OCI-LY1 (cell line): ENCODE results near the gene INPP5B.

Source experiments
- H2AFZ ChIP-seq: fragments of 200-600 bp; sonication (generic), shearing (Covaris generic); 2 replicates; pipeline ENCODE4 v1.6.0; 2014; ENCODE audit warnings: antibody characterized with exemption, mild to moderate bottlenecking, low read length
- H3F3A ChIP-seq: fragments of 200-600 bp; sonication (generic), shearing (Covaris generic); 2 replicates; pipeline ENCODE4 v1.6.0; 2014; ENCODE audit warnings: mild to moderate bottlenecking, antibody characterized with exemption, low read length, moderate library complexity; ENCODE audit not compliant: insufficient read depth
- H3K27ac ChIP-seq: fragments of 200-600 bp; sonication (generic); 2 replicates; pipeline ENCODE4 v1.5.1; 2014; ENCODE audit warnings: low read length, mixed run types, mild to moderate bottlenecking, low read depth; ENCODE audit not compliant: poor library complexity, severe bottlenecking
- H3K27me3 ChIP-seq: fragments of 200-600 bp; sonication (generic); 2 replicates; pipeline ENCODE4 v1.6.0; 2014; ENCODE audit warnings: antibody characterized with exemption, mild to moderate bottlenecking, low read length, moderate library complexity; ENCODE audit not compliant: insufficient read depth
- H3K36me3 ChIP-seq: fragments of 200-600 bp; sonication (generic); 2 replicates; pipeline ENCODE4 v1.6.1; 2014; ENCODE audit warnings: mild to moderate bottlenecking, antibody characterized with exemption, low read length, moderate library complexity, mixed read lengths; ENCODE audit not compliant: insufficient read depth
- H3K4me1 ChIP-seq: fragments of 200-600 bp; sonication (generic); 2 replicates; pipeline ENCODE4 v1.5.1; 2014; ENCODE audit warnings: mild to moderate bottlenecking, low read length, moderate library complexity; ENCODE audit not compliant: insufficient read depth, severe bottlenecking
- H3K4me2 ChIP-seq: fragments of 200-600 bp; sonication (generic), shearing (Covaris generic); 2 replicates; pipeline ENCODE4 v1.6.1; 2014; ENCODE audit warnings: low read length
- H3K4me3 ChIP-seq: fragments of 200-600 bp; sonication (generic); 2 replicates; pipeline ENCODE4 v1.5.1; 2014; ENCODE audit warnings: low read length, low read depth, mild to moderate bottlenecking, mixed read lengths; ENCODE audit not compliant: poor library complexity, severe bottlenecking
- H3K79me2 ChIP-seq: fragments of 200-600 bp; shearing (Covaris generic); 2 replicates; pipeline ENCODE4 v1.6.1; 2016; ENCODE audit warnings: mixed run types, low read length, mixed read lengths; ENCODE audit not compliant: insufficient read depth
- H3K9ac ChIP-seq: fragments of 200-600 bp; sonication (generic), shearing (Covaris generic); 2 replicates; pipeline ENCODE4 v1.6.1; 2014; ENCODE audit warnings: mild to moderate bottlenecking, low read length, mixed read lengths
- H3K9me2 ChIP-seq: fragments of 200-600 bp; sonication (generic), shearing (Covaris generic); 2 replicates; pipeline ENCODE4 v1.6.1; 2014; ENCODE audit warnings: low read depth, mild to moderate bottlenecking, low read length, mixed read lengths
- H3K9me3 ChIP-seq: fragments of 200-600 bp; shearing (Covaris generic); 2 replicates; pipeline ENCODE4 v1.6.1; 2014; ENCODE audit warnings: low read length, mixed read lengths
- H4K20me1 ChIP-seq: fragments of 200-600 bp; sonication (generic), shearing (Covaris generic); 2 replicates; pipeline ENCODE4 v1.6.0; 2016; ENCODE audit warnings: mild to moderate bottlenecking, low read length; ENCODE audit not compliant: insufficient read depth
- EZH2 ChIP-seq: fragments of 200-600 bp; sonication (generic), shearing (Covaris generic); IDR thresholded peaks from 2 replicates; pipeline ENCODE4 v1.8.0; 2017; ENCODE audit warnings: borderline replicate concordance, mixed run types, mild to moderate bottlenecking, antibody characterized with exemption, low read length, moderate library complexity, mixed read lengths
- TF ChIP-seq, protein P1 (sequence below): fragments of 200-600 bp; sonication (generic), shearing (Covaris generic); IDR thresholded peaks from 2 replicates; pipeline ENCODE4 v1.5.1; 2017; ENCODE audit warnings: mild to moderate bottlenecking, antibody characterized with exemption, low read length, moderate library complexity, mixed read lengths

Gene INPP5B

DNA sequence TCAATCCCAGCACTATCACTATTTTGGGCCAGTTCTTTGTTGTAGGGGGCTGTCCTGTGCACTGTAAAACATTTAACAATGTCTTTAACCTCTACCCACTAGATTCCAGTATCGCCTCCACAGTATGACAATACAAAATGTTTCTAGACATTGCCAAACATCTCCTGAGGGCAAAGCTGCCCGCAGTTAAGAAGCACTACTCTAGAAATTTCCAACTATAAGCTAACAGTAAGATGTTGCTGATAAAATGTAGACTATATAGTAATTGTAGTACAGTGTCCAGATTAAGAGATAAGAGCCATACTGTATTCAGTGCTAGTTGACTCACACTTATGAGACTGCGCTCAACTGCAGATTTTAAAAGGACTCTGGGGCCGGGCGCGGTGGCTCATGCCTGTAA lies 92.4 kb downstream of the INPP5B start:
- H3K36me3 ChIP-seq, result peaks cover 37% of the 10 kb centered on the region; the same call in 1 of the 2 replicates
- H3K27me3 ChIP-seq, result no peaks in the 10 kb centered on the region
- no peak overlapping the region for H3K9ac ChIP-seq
- peaks cover 28% of the 10 kb centered on the region for H3K79me2 ChIP-seq
- no peak overlapping the region for H2AFZ ChIP-seq
- H3F3A ChIP-seq, result no peaks in the 10 kb centered on the region
- H4K20me1 ChIP-seq, result no peaks in the 10 kb centered on the region
- no peaks in the 10 kb centered on the region for H3K9me2 ChIP-seq
- TF ChIP-seq, protein P1, sequence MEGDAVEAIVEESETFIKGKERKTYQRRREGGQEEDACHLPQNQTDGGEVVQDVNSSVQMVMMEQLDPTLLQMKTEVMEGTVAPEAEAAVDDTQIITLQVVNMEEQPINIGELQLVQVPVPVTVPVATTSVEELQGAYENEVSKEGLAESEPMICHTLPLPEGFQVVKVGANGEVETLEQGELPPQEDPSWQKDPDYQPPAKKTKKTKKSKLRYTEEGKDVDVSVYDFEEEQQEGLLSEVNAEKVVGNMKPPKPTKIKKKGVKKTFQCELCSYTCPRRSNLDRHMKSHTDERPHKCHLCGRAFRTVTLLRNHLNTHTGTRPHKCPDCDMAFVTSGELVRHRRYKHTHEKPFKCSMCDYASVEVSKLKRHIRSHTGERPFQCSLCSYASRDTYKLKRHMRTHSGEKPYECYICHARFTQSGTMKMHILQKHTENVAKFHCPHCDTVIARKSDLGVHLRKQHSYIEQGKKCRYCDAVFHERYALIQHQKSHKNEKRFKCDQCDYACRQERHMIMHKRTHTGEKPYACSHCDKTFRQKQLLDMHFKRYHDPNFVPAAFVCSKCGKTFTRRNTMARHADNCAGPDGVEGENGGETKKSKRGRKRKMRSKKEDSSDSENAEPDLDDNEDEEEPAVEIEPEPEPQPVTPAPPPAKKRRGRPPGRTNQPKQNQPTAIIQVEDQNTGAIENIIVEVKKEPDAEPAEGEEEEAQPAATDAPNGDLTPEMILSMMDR, result no peak
- TF ChIP-seq EZH2, result no peak
- no peak overlapping the region for H3K27ac ChIP-seq
- H3K4me2 ChIP-seq, result no peak overlapping the region
- H3K9me3 ChIP-seq, result no peaks in the 10 kb centered on the region
- no peak overlapping the region for H3K4me3 ChIP-seq
- H3K4me1 ChIP-seq, result peaks cover 22% of the 10 kb centered on the region

DNA sequence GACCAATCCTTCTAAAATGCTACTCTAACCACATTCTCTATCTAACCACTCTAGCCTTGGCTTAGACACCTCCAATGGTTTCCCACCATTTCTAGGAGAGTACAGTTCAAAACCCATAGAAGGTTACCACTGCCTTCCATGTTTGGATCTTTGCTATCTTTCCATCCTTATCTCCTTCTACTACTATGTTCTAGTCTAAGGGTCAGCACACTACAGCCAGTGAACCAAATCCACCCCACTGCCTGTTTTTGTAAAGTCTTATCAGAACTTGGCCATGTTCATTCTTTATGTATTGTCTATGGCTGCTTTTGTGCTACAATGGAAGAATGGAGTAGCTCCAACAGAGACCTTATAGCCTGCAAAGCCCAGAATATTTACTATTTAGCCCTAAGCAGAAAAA lies 93.7 kb downstream of the INPP5B start:
- peaks cover 19% of the 10 kb centered on the region for H3K79me2 ChIP-seq
- H3K4me1 ChIP-seq, result peaks cover 14% of the 10 kb centered on the region
- H3K4me3 ChIP-seq, result no peak overlapping the region
- H3K36me3 ChIP-seq, result peaks cover 38% of the 10 kb centered on the region; the same call in 1 of the 2 replicates
- TF ChIP-seq, protein P1, result no peak
- TF ChIP-seq EZH2, result no peak
- H3K4me2 ChIP-seq, result no peak overlapping the region
- H3K27ac ChIP-seq, result no peak overlapping the region
- no peaks in the 10 kb centered on the region for H3K27me3 ChIP-seq
- no peaks in the 10 kb centered on the region for H3K9me2 ChIP-seq
- H3K9me3 ChIP-seq, result no peaks in the 10 kb centered on the region
- H4K20me1 ChIP-seq, result no peaks in the 10 kb centered on the region
- no peak overlapping the region for H3K9ac ChIP-seq
- H3F3A ChIP-seq, result no peaks in the 10 kb centered on the region
- no peak overlapping the region for H2AFZ ChIP-seq

DNA sequence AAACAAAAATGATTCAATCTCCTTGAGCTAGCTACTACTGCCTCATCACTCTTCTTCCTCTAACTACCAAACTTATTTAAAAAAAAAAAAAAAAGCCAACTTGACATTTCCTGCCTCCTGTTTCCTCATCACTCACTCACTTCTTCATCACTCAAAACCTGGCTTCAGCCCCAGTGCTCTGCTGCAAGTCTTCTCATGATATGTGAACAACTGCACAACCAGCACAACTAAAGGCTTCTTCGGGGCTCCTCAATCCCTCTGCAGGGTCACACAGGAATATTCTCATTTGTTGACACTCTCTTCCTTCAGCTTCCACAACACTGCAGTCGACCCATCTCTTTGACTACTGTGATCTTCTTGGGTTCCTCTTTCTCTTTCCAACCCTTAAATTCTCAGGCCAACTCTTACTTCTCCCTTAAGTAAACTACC lies 95.1 kb downstream of the INPP5B start:
- Histone ChIP-seq H3K9me2 (no peaks in the 10 kb centered on the region), H3K36me3 (peaks cover 40% of the 10 kb centered on the region; the same call in 1 of the 2 replicates), H2AFZ (no peak overlapping the region), H4K20me1 (no peaks in the 10 kb centered on the region), H3K4me2 (no peak overlapping the region), H3K9ac (no peak overlapping the region), H3K79me2 (peaks cover 12% of the 10 kb centered on the region), H3K27ac (peak overlapping the region; percentile 33), H3K4me1 (peaks cover 11% of the 10 kb centered on the region), H3K9me3 (no peaks in the 10 kb centered on the region), H3F3A (no peaks in the 10 kb centered on the region), H3K27me3 (no peaks in the 10 kb centered on the region), H3K4me3 (no peak overlapping the region)
- no peak for TF ChIP-seq EZH2
- TF ChIP-seq, protein P1, result no peak
